ENCODE measurements around the gene COP1.
A peak's percentile ranks its signal among the peaks of the same experiment; 100 is the strongest.
"Not testable (repeated sequence)": the region's sequence is repeated elsewhere in the genome, so short reads cannot be mapped to it uniquely, and the experiment has no call there.

Gene COP1

DNA sequence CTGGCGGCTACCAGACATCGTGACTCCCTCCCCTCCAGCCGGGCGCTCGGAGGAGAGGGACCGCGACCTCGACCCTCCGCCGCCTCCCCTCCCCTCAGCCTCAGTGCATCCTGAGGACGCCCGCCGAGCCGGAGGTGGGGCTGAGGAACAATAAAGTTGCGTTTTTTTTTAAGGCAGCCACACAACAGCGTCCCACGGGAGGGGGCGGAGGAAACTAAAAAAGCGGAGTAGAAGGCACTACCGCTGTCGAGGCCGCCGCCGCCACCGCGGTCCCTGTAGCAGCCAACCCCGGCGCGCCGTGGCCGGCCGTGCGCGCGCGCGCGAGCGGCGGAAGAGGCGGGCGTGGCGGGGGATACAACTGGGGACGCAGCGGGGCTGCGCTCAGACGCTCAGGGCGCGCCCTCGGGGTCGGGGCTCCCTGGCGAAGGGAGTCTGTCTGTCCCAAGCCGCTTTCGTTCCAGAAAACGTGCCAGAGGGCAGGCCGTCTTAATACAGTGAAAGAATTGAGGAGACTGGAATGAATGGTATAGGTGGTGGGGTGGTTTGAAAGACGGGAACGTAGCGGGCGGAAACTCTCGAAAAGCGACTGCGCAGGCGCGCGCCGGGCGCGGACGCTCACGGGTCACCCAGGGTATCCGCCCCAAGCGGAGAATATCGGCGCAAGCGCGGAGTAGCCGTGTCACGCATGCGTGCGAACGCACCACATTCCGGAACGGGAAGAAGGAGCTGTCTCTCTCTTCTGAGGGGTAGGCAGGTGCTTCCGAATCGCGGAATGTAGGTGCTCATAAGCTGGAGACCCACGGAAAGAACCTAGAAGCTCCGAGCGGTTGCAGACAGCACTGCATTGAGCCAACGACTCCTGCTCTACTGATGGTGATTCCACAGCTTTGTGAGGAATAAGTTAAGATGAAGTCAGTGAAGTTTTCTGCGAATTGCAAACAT, at the start of gene COP1:
COP1 (minus strand) TSS at position 326 of the 942 bp plus-strand sequence; CDS start at position 18, 308 bp downstream.
- DNase-seq (ENCODE audit: low read depth) = peak; percentile 80
- peak within 1 kb of the TSS; percentile 84 for H3K4me3 ChIP-seq (ENCODE audit: low read depth, low read length)

DNA sequence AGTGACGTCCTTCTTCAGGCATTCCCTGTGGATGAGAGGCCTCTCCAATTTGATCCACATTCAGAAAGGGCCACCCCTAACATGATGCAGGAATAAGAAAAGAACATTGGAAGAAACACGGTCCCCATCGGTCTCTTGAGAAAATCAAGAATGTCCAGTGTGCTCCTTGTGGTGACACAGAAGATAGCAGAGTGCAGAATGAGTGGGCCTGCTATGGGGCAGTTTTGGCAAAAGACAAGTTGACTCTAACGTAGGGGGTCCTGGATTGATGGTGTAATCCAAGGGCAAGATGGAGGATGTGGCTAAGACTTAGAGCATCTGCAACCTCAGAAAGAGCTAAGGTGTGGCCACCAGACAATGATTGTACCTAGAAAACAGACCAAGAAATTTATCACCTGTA, 45.1 kb upstream of the COP1 start:
- H3K4me3 ChIP-seq (ENCODE audit: low read depth, low read length) = no peak overlapping the region
- DNase-seq (ENCODE audit: low read depth) = no peak

DNA sequence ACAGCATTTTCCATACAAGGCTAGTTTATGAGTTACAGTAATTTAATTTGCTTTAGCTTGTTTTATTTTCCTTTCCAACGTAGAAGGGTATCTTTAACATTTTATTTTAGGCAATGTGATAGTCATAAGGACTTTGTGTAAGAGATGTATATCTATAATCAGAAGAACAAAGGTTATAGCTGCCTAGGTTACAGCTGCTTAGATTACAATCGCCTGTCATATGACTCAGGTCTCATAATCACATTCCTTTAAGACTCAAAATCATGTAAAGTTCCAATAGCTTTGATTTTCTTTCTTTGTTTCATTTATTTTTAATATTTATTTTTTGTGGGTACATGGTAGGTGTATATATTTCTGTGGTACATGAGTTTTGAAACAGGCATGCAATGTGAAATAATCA, 37.8 kb upstream of the COP1 start:
- H3K4me3 ChIP-seq (ENCODE audit: low read depth, low read length) = no peak overlapping the region
- DNase-seq (ENCODE audit: low read depth) = no peak

DNA sequence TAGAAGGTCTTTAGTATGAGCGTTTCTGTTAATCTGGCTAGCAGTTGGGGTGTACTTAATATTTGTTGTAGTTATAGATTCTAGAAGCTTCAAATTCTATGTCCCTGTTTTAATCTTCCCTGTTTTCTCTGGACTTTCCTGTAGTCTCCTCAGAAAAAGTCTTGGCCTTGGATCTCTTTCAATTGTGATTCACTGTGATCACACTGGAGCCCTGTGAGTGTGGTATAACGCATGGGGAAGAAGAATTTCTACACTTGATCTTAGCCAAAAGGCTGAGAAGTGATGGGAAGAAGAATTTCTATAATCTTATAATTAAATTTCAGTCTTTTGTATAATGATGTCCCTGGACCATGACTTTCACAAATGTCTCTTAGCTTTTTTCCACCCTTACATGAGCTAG, 36.7 kb upstream of the COP1 start:
- H3K4me3 ChIP-seq (ENCODE audit: low read depth, low read length) = no peak overlapping the region
- DNase-seq (ENCODE audit: low read depth) = peak; percentile 60

DNA sequence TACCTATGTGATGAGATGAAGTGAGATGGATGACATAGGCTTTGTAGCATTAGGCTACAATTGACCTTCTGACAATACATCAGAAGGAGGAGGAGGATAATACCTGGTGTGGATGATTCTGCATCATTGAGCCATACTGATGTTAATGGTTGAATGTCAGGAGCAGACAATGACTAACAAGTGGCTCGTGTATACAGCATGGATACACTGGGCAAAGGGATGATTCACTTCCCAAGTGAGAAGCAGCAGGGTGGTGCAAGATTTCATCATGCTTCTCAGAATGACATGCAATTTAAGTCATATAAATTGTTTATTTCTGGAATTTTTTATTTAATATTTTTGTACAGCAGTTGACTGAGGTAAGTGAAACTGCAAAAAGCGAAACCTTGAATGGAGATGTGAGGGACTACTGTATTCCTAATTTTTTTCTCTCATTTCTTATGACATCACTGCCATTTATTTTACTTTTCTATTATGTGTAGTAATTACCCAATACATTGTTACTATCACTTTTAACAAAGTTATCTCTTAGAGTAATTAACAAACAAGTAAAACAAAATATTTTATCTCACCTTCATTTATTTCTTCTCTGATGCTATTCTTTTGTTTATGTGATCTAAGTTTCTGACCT, 34.4 kb upstream of the COP1 start:
- peak; percentile 85 for DNase-seq (ENCODE audit: low read depth)
- no peak overlapping the region for H3K4me3 ChIP-seq (ENCODE audit: low read depth, low read length)

DNA sequence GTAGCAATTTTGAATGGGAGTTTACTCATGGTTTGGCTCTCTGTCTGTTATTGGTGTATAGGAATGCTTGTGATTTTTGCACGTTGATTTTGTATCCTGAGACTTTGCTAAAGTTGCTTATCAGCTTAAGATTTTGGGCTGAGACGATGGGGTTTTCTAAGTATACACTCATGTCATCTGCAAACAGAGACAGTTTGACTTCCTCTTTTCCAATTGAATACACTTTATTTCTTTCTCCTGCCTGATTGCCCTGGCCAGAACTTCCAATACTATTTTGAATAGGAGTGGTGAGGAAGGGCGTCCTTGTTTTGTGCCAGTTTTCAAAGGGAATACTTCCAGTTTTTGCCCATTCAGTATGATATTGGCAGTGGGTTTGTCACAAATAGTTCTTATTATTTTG, 26.6 kb upstream of the COP1 start:
- not testable (repeated sequence) for H3K4me3 ChIP-seq (ENCODE audit: low read depth, low read length); DNase-seq (ENCODE audit: low read depth)

DNA sequence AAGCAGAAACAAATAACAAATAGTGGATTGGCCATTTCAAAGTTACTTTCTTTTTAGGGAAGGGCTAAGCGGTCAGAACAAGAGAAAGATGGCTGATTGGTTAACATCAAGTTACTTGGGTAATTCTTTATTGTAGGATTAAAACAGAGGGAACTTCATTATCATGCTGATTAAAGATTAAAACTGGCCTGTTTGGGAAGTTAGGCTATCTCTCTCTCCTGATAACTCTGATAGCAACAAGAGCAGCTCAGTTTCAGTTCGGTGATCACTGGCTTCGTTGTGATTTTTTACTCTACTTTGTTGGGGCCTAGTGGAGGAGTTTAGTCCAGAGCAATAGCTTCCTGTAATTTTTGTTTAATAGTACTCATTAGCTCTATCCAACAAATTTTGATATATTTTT, 20.5 kb upstream of the COP1 start:
- DNase-seq (ENCODE audit: low read depth) = no peak
- H3K4me3 ChIP-seq (ENCODE audit: low read depth, low read length) = no peak overlapping the region

DNA sequence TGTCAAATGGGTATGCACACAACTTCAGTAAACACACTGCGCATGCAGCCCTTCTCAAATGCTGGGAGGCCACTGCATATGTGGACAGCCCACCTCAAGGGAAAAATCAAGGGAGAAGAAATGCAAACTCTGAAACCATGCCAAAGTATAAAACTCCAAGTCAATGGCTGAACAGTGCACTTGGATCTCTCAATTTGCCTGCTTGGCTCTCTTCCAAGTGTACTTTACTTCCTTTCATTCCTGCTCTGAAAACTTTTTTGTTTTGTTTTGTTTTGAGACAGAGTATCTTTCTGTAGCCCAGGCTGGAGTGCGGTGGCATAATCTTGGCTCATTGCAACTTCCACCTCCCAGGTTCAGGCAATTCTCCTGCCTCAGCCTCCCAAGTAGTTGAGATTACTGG, 18.8 kb upstream of the COP1 start:
- no peak for DNase-seq (ENCODE audit: low read depth)
- H3K4me3 ChIP-seq (ENCODE audit: low read depth, low read length) = no peak overlapping the region

DNA sequence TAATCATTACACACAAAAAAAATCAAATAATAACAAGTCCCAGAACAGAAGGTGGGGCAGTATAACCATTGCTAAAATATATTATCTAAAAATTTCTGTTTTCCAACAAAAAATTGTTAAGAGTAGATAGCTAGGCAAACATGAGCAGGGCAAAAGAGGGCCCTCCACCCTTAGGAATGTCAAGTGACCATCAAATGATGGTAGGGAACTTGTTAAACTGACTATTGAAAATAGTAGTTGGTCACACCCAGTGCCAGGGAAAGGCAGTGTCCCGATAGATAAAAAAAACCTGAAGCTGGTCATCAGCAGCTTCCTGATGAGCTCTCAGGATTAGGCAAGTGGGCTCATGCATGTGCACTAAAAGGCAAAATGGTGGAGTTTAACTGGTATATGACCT, 18.4 kb upstream of the COP1 start:
- no peak for DNase-seq (ENCODE audit: low read depth)
- no peak overlapping the region for H3K4me3 ChIP-seq (ENCODE audit: low read depth, low read length)

DNA sequence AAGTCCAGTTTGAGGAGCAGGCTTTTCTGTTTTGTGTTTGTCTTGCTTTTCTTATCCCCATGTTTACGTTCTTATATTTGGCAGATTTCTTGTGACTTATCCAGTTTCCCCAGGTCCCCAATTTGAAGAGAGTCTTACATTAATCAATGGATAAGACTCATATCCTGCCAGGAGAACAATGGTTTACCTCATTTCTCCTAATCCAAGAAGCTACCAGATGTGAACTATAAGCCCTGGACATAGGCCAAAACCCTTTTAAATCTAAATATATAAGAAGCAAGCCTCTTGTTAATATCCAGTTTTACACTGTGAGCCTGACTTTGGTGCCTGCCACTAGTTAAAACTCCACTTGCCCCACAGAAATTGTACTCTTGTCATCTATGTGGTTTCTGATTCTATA, 15.1 kb upstream of the COP1 start:
- H3K4me3 ChIP-seq (ENCODE audit: low read depth, low read length) = no peak overlapping the region
- no peak for DNase-seq (ENCODE audit: low read depth)

DNA sequence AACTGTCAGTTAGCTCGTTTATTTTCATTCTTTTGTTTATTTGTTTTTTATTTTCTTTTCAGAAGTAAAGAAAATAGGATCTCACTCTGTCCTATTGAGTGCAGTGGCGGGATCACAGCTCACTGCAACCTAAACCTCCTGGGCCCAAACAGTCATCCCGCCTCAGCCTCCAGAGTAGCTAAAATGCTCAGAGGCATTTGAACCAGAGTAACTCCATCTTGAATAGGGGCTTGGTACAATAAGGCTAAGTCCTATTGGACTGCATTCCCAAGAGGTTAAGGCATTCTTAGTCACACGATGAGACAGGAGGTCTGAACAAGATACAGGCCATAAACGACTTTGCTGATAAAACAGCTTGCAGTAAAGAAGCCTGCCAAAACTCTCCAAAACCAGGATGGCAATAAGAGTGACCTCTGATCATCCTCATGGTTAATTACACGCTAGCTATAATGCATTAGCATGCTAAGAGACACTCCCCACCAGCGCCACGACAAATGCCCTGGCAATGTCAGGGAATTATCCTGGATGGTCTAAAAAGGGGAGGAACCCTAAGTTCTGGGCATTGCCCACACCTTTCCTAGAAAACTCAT, 13.1 kb upstream of the COP1 start:
- DNase-seq (ENCODE audit: low read depth) = no peak
- no peak overlapping the region for H3K4me3 ChIP-seq (ENCODE audit: low read depth, low read length)

DNA sequence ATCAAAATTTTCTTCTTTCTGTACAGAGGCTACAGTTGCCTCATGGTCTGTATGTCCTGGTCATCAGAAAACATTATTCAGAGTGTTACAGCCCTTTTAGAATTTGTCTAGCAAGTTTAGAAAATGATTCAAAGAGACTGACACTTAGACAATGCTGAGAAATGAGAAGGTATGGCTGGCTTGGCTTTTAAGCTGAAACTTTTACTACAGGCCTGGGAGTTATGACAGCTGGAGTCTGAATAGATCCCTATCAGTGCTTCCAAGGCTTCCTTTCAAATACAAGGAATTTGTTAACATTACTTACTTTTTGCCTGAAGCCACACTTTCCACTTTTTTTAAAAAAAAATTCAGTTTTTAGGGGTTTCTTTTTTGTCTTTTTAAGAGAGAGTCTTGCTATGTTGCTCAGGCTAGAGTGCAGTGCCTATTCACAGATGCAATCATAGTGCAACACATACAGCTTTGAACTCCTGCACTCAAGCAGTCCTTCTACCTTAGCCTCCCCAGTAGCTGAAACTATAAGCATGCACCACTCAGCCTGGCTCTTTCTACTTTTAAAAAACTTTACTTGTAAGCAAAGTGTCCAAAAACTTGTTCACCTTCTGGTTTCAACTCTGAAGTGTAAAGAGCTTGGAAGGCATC, 10.5 kb upstream of the COP1 start:
- DNase-seq (ENCODE audit: low read depth) = no peak
- no peak overlapping the region for H3K4me3 ChIP-seq (ENCODE audit: low read depth, low read length)

DNA sequence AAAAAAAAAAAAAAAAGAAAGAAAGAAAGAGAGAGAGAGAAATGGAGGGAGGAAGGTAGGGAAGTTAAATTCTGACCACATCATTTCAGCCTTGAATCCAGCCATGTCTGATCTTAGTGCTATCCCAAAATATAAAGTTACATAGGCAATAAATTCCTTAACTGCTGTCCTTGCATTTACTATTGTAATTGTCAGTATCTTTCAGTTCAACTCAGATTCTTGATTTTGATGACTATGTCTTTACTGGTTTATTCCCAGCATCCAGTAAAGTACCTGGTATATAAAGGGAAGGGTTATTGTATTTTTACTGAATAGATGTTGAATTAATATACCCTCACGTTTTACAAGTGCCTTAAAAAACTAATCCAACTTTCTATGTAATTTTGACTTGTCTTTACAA, 8.9 kb upstream of the COP1 start:
- no peak for DNase-seq (ENCODE audit: low read depth)
- H3K4me3 ChIP-seq (ENCODE audit: low read depth, low read length) = no peak overlapping the region

DNA sequence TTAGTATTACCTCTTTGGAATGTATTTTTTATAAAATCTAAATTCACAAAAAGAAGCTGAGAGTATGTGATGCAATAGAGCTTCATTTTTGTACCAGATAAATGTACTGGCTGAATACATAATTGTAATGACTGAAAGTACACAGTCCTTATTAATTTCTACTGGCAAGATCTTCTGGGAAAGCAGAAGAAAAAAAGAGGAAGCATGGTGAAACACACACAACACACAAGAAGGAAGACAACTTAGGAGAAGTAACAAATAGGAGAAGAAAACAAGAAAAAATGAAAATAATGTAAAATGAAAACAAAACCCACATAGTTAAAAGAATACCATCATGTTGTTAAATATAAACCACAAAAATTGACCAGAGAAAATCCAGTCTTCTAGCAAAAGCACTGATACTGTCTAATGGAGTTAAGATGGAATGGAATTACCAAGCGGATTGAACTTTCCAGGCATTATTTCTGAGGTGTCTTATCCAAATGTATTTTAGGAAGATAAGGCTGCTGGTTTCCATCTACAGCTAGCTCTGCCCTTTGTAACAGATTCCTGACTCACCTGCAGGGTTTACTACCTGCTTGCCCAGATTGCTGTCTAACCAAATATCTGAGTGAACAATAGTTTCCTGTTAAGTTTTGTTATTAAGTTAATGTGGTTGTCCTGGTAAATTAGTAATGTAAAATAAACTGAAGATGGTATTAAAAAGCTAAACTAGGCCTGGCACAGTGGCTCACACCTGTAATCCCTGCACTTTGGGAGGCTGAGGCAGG, 4.5 kb upstream of the COP1 start:
- DNase-seq (ENCODE audit: low read depth) = no peak
- no peak overlapping the region for H3K4me3 ChIP-seq (ENCODE audit: low read depth, low read length)

DNA sequence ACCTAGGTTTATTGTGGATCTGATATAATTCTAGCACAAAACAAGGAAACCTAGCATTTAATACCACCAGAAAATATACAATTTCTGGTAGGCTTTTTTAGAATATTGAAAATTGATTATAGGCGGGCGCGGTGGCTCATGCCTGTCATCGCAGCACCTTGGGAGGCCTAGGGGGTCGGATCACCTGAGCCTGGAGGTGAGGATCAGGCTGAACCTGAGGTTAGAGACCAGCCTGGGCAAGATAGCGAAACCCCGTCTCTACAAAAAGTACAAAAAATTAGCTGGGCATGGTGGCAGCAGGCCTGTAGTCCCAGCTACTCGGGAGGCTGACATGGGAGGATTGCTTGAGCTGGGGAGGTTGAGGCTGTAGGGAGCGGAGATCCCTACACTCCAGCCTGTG, 948 bp upstream of the COP1 start:
- no peak for DNase-seq (ENCODE audit: low read depth)
- peak overlapping the region; percentile 84 for H3K4me3 ChIP-seq (ENCODE audit: low read depth, low read length)

DNA sequence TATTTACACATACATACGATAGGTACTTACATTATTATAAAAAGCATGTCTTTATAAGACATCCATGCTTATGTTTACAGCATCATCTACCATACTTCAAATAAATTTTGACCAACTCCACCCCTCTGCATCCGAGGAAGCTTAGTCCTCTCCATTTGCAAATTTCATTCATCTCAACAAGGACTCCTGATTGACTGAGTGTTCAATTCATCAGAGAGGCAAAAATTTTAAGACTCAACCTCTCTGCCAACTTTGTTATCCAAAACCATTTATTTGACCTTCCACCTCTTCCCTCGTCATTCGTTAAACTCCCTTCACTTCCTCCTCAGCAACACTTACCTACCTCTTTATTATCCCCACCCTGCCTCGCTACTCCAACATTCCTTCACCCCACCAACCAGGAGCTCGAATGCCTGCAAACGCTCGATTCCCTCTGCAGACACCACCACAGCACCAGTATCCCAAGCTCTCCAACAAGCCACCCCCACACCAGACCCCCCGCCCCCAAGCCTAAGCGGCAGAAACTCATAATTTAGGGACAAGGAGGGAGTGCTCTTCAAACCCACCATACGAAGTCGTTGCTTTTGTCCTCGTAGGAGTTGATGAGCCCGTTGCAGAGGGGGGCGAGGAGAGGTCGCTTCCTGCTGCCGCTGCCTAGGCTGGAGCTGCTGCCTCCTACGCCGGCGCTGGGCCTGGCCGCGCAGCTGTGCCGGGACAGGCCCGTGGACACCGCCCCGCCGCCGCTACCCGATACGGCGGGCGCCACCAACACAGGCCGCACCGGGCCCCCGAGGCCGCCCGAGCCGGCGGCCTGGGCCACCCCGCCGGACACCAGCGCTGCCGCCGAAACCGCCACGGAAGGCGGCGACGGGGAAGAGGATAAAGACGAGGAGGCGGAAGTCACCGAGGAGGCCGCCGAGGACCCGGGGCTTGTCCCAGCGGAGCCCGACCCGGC, 803 bp downstream of the COP1 start:
- no peak for DNase-seq (ENCODE audit: low read depth)

DNA sequence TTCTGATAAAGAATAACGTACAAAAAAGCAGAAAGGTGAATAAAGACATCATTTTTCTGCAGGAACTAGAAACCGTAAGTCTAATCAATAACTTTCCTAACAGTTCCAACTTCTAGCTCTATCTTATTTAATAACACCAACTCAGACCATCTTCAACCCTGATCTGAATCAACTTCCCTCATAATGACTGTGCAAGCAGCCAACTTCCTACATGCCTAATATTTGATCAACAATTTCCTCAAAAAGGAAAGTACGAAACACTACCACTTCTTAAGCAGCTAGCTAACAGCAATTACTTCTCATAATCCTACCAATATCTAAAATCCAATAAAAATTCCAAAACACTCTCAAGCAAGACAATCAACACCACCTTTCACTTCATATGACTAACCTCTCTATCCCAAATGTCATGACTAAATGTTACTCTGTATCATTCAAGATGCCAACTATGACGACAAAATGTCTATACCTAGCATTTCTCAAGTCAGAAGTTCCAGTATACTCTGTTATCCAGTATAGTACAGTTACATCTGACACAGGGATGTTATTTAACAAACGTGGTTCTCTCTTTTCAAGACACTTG, 1.7 kb downstream of the COP1 start:
- H3K4me3 ChIP-seq (ENCODE audit: low read depth, low read length) = peak overlapping the region; percentile 84
- no peak for DNase-seq (ENCODE audit: low read depth)

More for the DNA sequence above, 803 bp downstream of the COP1 start:
- H3K4me3 ChIP-seq (ENCODE audit: low read depth, low read length) = peak overlapping the region; percentile 84

DNA sequence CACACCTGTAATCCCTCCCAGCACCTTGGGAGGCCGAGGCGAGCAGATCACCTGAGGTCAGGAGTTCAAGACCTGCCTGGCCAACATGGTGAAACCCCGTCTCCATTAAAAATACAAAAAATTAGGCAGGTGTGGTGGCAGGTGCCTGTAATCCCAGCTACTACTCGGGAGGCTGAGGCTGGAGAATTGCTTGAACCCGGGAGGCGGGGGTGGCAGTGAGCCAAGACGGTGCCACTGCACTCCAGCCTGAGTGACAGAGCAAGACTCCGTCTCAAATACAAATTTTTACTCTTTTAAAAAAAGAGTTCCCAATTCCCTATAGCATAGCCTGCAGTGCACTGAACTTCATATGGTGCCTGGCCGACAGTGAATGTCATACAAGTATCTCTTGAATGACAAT, 2.4 kb downstream of the COP1 start:
- peak overlapping the region; percentile 84 for H3K4me3 ChIP-seq (ENCODE audit: low read depth, low read length)
- DNase-seq (ENCODE audit: low read depth) = not testable (repeated sequence)
